Vagina (tissue), 2 donors: ENCODE data around the gene RSPH3. TPM values are rescaled to one million over a fixed set of nuclear protein-coding genes. Genes with fewer than 3 reads are reported as not detected.
A peak's percentile ranks its signal among the peaks of the same experiment; 100 is the strongest.

Source experiments
- DNase-seq, 2 donors: peaks; one replicate each; pipeline ENCODE4 v3.0.0-alpha.2; 2017; ENCODE audit errors: extremely low spot score in 2 of 2
- H3K27ac ChIP-seq: fragments of 200-600 bp; sonication (generic); one replicate; pipeline ENCODE4 v1.5.1; 2019
- H3K27me3 ChIP-seq: fragments of 200-600 bp; sonication (generic); one replicate; pipeline ENCODE4 v1.5.1; 2019
- H3K36me3 ChIP-seq, 2 donors: fragments of 200-600 bp; sonication (generic); one replicate each; pipeline ENCODE4 v1.5.1; 2017 to 2019
- H3K4me1 ChIP-seq: fragments of 200-600 bp; sonication (generic); one replicate; pipeline ENCODE4 v1.5.1; 2019
- H3K4me3 ChIP-seq, 2 donors: fragments of 200-600 bp; sonication (generic); 1 replicate in 1 of 2; 2 replicates in 1 of 2; pipeline ENCODE4 v1.5.1; 2016 to 2019
- H3K9me3 ChIP-seq: fragments of 200-600 bp; sonication (generic); one replicate; pipeline ENCODE4 v1.5.1; 2019
- POLR2A ChIP-seq, 2 donors: fragments of 450-650 bp; IDR thresholded peaks; one replicate each; pipeline ENCODE4 v1.6.1; 2017; ENCODE audit warnings: antibody characterized with exemption in 2 of 2, mild to moderate bottlenecking in 2 of 2, moderate library complexity in 2 of 2
- POLR2AphosphoS5 ChIP-seq, 2 donors: sonication (generic); formaldehyde crosslinking; IDR thresholded peaks; one replicate each; pipeline ENCODE4 v1.9.0; 2017; ENCODE audit warnings: antibody characterized with exemption in 2 of 2, mild to moderate bottlenecking in 2 of 2, low read depth in 1 of 2; ENCODE audit not compliant: insufficient read depth in 1 of 2
- intact Hi-C: fragments of 100-400 bp; cut with DNase I; formaldehyde crosslinking; loops from one replicate; pipeline ENCODE4 v1.15.1; 2023
- total RNA-seq: library from RNA; depleted of rRNA; stranded (reverse); fragments of >200 nt; gene quantifications from one replicate; pipeline ENCODE4 v1.2.3, GENCODE V29; 2016
- TF ChIP-seq, protein P1 (sequence below), 3 experiments: fragments of 450-650 bp in 2 of 3; fragments of 200-600 bp in 1 of 3; sonication (generic) in 1 of 3; IDR thresholded peaks; one replicate each; pipeline ENCODE4 v1.5.1; 2017 to 2019; ENCODE audit warnings: antibody characterized with exemption in 3 of 3, mild to moderate bottlenecking in 2 of 3, moderate library complexity in 2 of 3

The RSPH3 gene
- total RNA-seq, 1 donor from 2014 or later: 14.5 TPM

DNA sequence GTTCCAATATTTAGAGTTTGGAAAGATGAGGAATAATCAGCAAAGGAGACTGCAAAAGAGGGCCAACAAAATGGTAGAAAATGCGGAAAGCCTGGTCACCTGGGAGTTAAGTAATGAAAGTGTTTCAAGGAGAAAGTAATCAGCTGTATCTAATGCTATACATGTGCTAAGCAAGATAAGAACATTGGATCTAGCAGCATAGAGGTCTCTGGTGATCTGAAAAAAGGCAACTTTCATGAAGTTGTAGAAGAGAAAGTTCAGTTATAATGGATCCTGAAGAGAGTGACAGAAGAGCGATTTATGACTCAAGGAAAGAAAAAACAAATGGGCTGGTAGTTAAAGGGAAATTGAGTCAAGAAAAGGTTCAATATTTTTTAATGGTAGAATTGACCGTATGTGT lies 4.6 kb upstream of the RSPH3 start:
- Histone ChIP-seq H3K27me3 (no peaks in the 10 kb centered on the region), H3K4me1 (peaks cover 10% of the 10 kb centered on the region), H3K9me3 (no peaks in the 10 kb centered on the region), H3K4me3 (no peak overlapping the region), H3K27ac (no peak overlapping the region), H3K36me3 (no peaks in the 10 kb centered on the region)
- intact Hi-C loops: no loop called here
- DNase-seq: no peak
- TF ChIP-seq POLR2AphosphoS5 (IDR thresholded peaks at IDR 0.05; ENCODE audit: insufficient read depth in 1 of 2, low read depth in 1 of 2) (no peak), POLR2A (IDR thresholded peaks at IDR 0.05) (no peak)
- TF ChIP-seq, protein P1, sequence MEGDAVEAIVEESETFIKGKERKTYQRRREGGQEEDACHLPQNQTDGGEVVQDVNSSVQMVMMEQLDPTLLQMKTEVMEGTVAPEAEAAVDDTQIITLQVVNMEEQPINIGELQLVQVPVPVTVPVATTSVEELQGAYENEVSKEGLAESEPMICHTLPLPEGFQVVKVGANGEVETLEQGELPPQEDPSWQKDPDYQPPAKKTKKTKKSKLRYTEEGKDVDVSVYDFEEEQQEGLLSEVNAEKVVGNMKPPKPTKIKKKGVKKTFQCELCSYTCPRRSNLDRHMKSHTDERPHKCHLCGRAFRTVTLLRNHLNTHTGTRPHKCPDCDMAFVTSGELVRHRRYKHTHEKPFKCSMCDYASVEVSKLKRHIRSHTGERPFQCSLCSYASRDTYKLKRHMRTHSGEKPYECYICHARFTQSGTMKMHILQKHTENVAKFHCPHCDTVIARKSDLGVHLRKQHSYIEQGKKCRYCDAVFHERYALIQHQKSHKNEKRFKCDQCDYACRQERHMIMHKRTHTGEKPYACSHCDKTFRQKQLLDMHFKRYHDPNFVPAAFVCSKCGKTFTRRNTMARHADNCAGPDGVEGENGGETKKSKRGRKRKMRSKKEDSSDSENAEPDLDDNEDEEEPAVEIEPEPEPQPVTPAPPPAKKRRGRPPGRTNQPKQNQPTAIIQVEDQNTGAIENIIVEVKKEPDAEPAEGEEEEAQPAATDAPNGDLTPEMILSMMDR (IDR thresholded peaks at IDR 0.05): no peak

DNA sequence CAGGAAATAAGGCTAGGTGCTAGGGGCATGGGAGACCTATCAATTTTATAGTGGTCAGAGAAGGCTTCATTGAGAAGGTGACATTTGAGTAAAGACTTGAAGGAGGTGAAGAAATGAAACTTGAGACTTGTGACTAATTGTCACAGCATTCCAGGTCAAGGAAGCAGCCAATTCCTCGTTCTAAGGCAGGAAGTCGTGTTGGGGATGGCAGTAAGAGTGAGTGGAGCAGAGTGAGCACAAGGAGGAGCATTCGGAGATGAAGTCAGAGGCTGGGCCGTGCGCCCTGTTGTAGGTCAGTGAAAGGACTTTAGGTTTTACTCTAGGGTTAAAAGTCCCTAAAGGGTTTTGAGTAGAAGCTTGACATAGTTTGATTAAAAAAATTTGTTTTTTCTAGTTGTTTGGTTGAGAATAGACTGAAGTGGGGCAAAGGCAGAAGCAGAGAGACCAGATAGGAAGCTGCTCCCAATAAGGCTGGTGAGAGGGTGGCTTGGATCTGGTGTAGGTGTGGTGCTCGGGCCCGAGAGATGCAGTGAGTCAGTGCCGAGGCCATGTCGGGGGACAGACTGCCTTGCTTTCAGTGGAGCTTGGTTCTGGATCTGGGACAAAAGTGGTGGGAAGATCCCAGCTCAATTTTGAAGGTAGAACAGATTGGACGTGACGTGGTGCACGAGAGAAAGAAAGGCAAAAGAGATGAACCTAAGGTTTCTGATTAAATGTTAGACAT lies 2.6 kb upstream of the RSPH3 start:
- no peaks in the 10 kb centered on the region for H3K36me3 ChIP-seq
- no peaks in the 10 kb centered on the region for H3K27me3 ChIP-seq
- TF ChIP-seq, protein P1 (IDR thresholded peaks at IDR 0.05): no peak
- TF ChIP-seq POLR2AphosphoS5 (IDR thresholded peaks at IDR 0.05; ENCODE audit: insufficient read depth in 1 of 2, low read depth in 1 of 2): no peak
- TF ChIP-seq POLR2A (IDR thresholded peaks at IDR 0.05): no peak
- no peak overlapping the region for H3K27ac ChIP-seq
- H3K4me3 ChIP-seq: no peak overlapping the region
- H3K9me3 ChIP-seq: no peaks in the 10 kb centered on the region
- intact Hi-C loops: no loop called here
- no peak for DNase-seq
- H3K4me1 ChIP-seq: peaks cover 20% of the 10 kb centered on the region

DNA sequence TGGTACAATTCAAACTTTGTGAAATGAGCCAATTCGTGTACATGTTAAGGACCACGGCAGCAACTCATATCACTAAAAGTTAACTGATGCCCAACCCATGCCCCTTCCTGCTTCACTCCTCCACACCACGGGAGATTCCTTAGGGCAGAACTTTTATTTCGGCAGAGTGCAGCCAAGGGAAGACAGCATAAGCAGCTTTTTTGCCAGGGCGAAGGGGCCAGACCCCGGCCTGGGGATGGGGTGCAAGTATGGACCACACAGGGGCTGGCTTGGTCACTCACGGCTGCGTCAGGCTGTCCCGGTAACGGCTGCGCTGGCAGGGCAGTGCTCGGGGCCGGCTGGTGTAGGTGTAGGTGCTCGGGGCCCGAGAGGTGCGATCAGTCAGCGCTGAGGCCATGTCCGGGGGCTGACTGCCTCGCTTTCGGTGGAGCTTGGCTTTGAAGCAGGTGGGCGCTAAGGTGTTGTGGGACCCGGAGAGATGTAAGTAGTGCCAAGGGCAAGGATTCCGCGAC lies 792 bp downstream of the RSPH3 start:
- no peaks in the 10 kb centered on the region for H3K36me3 ChIP-seq
- no peaks in the 10 kb centered on the region for H3K9me3 ChIP-seq
- no peaks in the 10 kb centered on the region for H3K27me3 ChIP-seq
- intact Hi-C loops: loop anchor here (10.0 kb wide), 1 partner anchor 294 kb away; no protein-coding TSS in a partner anchor
- no peak for DNase-seq
- peaks cover 20% of the 10 kb centered on the region for H3K4me1 ChIP-seq
- H3K27ac ChIP-seq: peak overlapping the region; percentile 84
- no peak for TF ChIP-seq POLR2A (IDR thresholded peaks at IDR 0.05)
- TF ChIP-seq, protein P1 (IDR thresholded peaks at IDR 0.05): no peak
- H3K4me3 ChIP-seq: peak overlapping the region; percentile 55 to 75

- intact Hi-C loops: loop anchor here (10.0 kb wide), 1 partner anchor 292 kb away; no protein-coding TSS in a partner anchor
- no peaks in the 10 kb centered on the region for H3K9me3 ChIP-seq
- H3K4me3 ChIP-seq: no peak overlapping the region
- no peak for DNase-seq
- no peaks in the 10 kb centered on the region for H3K36me3 ChIP-seq
- peaks cover 20% of the 10 kb centered on the region for H3K4me1 ChIP-seq
- no peak overlapping the region for H3K27ac ChIP-seq
- no peaks in the 10 kb centered on the region for H3K27me3 ChIP-seq
- TF ChIP-seq POLR2A (IDR thresholded peaks at IDR 0.05) (no peak), POLR2AphosphoS5 (IDR thresholded peaks at IDR 0.05; ENCODE audit: insufficient read depth in 1 of 2, low read depth in 1 of 2) (no peak)
- TF ChIP-seq, protein P1 (IDR thresholded peaks at IDR 0.05): no peak
Observed at GRCh38 chr6:158996856-158997255, 3.1 kb downstream of the RSPH3 start.

DNA sequence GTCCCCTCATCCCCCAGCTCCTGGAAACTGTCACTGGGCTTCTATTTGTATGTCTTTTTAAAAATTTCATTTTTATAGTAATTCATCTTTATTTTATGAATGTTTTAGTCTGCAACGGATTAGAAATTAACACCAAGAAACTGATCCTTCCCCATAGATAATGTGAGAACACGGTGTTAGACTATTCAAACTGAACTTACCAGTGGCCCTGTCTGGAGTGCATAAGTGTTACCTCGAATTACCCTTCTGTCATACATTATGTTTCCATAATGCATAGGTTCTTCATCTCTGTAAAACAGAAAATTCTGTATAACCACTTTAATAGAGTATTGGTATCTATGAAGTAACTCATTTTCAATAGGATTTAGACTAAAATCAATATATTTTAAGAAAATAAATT lies 6.4 kb downstream of the RSPH3 start:
- no peak for DNase-seq
- H3K4me3 ChIP-seq: no peak overlapping the region
- peaks cover 4% of the 10 kb centered on the region for H3K9me3 ChIP-seq
- no peaks in the 10 kb centered on the region for H3K27me3 ChIP-seq
- intact Hi-C loops: loop anchor here (10.0 kb wide), 1 partner anchor 289 kb away; no protein-coding TSS in a partner anchor
- H3K4me1 ChIP-seq: peaks cover 2% of the 10 kb centered on the region
- no peaks in the 10 kb centered on the region for H3K36me3 ChIP-seq
- no peak overlapping the region for H3K27ac ChIP-seq
- TF ChIP-seq POLR2AphosphoS5 (IDR thresholded peaks at IDR 0.05; ENCODE audit: insufficient read depth in 1 of 2, low read depth in 1 of 2): no peak
- TF ChIP-seq, protein P1 (IDR thresholded peaks at IDR 0.05): no peak
